Stimulated activated CD8-positive, alpha-beta memory T cell treated with anti-CD3 and anti-CD28 coated beads, Interleukin-4, amount 100 ng/mL, for 4 hours (primary cell): Measurements from ENCODE around the gene PTPRT.

ENCODE experiments used
- DNase-seq, 2 donors: peaks; one replicate each; pipeline ENCODE4 v3.0.0-alpha.2; 2020; ENCODE audit warnings: low read depth in 2 of 2, low spot score in 1 of 2

Gene PTPRT

GRCh38 chr20:42740226-42740870, 449.4 kb downstream of the PTPRT start:
- no peak for DNase-seq

- no peak for DNase-seq
Observed at GRCh38 chr20:42739683-42740082, 450.0 kb downstream of the PTPRT start.

DNA sequence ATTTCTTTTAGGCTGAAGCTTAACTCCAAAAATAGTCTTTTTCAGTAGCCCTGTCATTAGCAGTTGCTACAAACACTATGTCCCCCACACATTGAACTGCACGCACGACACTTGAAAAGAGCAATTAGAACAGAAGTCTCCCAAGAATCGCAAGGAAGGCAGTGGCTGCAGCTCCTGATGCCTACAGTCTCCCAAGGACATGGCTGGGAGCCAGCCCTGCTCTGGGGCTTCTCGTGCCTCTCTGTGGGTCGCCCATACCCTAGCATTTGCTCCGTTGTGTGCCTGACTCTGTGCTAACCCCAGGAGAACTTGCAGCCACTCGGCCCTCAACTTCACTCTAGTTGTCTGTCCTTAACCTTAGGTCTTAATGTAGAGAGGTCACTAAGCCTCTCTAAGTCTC, 454.2 kb downstream of the PTPRT start:
- no peak for DNase-seq

- DNase-seq, result no peak
Observed at GRCh38 chr20:42734660-42735368, 454.9 kb downstream of the PTPRT start.

DNA sequence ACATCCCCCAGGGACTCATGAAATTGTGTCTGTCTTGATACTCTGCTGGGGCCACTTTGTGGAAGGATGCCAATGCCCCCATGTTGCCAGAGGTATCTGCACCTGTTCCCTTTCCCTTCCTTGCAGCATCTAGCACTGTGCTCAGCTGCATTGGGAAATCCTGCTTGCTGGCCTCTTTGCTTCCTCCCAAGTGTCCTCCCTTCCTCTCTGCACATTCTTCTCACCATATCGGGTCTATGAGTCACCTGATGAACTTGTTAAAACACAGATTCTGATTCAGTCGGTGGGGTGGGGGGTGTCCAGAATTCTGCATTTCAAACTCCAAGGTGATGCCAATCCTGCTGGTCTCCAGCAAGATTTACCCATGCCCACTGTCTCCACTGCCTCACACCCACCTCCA, 467.8 kb downstream of the PTPRT start:
- no peak for DNase-seq

GRCh38 chr20:42714298-42715141, 475.2 kb downstream of the PTPRT start:
- no peak for DNase-seq

- DNase-seq, result no peak
Observed at GRCh38 chr20:42708266-42708665, 481.4 kb downstream of the PTPRT start.

DNA sequence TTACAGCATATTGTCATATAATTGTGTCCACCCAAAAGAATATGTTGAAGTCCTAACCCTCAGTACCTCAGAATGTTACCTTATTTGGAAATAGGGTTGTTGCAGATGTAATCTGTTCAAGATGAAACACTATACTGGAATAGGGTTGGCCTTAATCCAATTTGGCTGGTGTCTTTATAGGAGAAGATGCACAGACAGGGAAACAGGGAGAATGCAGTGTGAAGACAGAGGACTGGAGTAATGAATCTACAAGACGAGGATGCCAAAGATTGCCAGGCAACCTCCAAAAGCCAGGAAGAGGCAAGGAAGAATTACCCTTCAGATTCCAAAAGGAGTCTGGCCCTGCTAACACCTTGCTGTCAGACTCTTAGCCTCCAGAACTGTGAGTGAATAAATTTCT, 482.9 kb downstream of the PTPRT start:
- no peak for DNase-seq

DNA sequence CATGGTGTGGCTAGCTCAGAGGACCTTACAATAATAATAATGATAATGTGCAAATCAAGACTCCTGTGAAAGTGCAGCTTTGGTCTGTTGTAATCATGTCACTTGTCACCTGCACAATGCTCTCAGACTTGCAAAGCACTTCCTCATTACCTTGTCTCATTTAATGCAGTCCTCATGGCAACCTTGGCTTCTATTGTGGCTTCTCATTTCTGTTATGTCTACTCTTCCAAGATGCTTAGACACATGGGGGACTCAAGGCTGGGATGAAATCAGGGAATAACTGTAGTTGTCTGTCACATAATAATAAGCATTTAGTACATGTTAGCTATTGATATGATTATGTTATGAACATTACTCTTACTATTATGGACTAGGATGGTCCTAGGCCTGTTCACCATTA, 484.2 kb downstream of the PTPRT start:
- DNase-seq, result no peak

- DNase-seq, result no peak
Observed at GRCh38 chr20:42703744-42704143, 486.0 kb downstream of the PTPRT start.

- no peak for DNase-seq
Observed at GRCh38 chr20:42701948-42702347, 487.8 kb downstream of the PTPRT start.

DNA sequence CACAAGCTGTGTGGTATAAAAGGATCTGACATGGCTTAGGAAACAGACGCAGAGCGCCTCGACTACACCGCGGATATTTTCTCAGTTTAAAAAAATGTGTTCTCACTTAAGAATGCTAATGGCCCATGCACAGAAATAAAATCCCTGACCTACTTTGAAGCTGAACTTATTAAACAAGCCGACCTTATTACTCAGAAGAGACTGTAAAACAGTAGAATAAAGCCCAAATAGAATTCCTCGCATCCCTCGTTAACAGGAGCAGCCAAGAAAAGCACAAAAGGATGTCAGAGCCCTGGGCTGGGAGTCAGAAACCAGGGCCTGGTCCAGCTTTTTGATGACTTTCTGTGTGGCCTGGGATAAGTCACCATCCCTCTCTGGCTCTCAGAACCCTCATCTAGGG, 489.3 kb downstream of the PTPRT start:
- no peak for DNase-seq

- DNase-seq, result no peak
Observed at GRCh38 chr20:42697962-42698361, 491.7 kb downstream of the PTPRT start.

DNA sequence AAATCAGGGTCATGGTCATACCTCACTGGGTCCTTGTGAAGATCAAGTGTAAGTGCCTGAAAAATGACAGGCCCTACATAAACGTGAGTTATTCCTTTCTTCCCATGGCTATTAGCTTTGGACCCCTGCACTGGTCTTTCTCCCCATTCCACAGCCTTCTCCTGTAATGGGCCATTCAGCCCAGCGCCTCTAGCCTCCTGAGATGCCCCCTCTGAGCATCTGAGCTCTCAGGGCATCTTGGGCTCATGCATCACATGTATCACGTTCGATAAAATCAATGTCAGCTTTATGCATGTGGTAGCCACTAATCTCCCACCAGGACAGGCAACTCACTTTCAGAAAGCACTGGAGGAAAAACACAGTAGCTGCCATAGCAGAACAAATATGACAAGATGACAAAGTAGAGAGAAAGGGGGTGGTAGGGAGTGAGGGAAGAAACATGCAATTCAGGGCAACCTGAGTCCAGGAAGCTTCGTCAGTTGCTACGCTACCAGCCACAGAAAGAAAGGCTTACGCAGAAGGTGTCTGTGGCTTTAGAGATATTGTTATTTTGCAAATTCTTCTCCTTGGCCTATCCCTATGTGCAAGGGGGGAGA, 498.8 kb downstream of the PTPRT start:
- no peak for DNase-seq

GRCh38 chr20:42688576-42688975, 501.1 kb downstream of the PTPRT start:
- no peak for DNase-seq

GRCh38 chr20:42686057-42686456, 503.6 kb downstream of the PTPRT start:
- no peak for DNase-seq

DNA sequence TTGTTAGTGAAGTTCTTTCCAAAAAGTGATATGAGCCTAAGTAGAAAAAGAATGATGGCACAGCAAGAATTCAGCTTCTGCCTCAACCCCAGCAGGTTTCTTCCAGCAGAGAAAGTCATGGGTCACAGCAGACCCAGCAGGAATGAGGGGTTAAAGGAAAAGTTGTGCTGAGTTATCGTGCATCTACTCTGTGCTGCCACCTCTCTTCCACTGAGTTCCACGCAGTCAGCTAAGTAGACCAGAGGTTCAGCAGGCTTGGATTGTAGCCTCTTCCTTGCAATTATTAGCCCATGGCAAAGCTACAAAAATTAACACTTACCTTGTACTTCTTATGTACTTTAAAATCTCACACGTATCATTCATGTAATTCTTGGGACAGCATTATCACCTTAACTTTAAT, 510.8 kb downstream of the PTPRT start:
- no peak for DNase-seq

DNA sequence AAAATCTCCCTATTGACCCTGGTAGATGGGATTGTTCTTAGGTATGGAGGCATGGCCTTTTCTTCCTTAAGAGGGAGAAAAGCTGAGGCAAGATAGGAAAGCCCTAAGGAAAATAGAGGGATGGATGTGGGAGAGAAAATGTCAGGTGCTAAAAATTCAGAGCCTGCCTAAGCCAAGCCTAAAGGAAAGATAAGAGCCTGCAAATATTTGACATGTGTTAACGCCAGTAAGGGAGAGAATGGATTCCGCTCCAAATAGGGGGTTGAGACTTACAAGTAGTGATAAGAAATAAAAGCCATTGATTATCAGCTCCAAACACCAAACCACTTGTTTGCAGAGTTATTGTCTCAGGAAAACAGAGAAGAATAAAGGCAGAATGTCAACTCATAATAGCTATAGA, 533.6 kb downstream of the PTPRT start:
- DNase-seq, result no peak

- DNase-seq, result no peak
Observed at GRCh38 chr20:42652266-42652665, 537.4 kb downstream of the PTPRT start.

DNA sequence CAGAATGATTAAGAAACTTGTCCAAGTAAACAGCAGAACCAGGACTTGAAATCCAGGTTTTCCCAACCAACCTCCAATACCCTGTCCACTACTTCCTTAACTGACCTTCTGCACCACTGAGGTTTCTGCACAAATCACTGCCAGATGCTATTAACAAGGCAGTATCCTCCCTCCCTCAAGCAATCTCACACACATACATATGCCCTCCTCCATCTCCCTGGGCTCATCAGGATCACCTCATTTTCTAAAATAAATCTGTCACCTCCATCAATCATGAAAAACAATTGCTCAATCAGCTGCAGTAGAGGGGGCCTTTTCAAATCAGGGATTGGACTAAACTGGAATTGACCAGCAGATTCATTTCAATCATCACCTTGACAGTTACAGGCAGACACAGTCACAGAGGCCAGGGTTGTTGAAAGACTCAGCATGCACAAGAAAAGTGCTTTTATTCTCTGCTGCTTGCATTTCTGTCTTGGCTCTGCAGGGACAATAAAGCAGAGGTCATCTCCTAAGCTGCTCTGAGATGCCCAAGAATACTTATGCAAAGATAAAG, 539.4 kb downstream of the PTPRT start:
- no peak for DNase-seq

DNA sequence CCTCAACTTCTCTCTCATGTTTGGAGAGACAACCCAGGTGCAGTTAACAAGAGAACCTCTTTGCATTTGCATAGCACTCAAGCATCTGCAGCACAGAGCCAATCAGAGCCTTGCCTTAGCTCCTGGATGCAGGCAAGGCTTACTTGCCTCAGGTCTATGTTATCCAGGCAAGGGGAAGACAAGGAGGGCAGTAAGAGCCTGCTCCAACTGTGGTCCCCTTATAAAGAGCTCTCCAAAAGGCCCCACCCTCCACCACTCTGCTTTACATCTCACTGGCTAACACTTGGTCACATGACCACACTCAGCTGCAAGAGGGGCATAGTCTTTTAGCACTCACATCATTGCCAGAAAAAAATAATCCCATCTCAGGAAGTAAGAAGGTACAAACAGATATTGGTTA, 540.0 kb downstream of the PTPRT start:
- no peak for DNase-seq
